NCI-H345 treated with DMSO at 0.1 percent for 48 hours (cell line): ENCODE results near the gene HOMEZ.
"Not testable (repeated sequence)": the region's sequence is repeated elsewhere in the genome, so short reads cannot be mapped to it uniquely, and the experiment has no call there.

Experiments
- DNase-seq: peaks from one replicate; lab custom pipeline; 2025; ENCODE audit not compliant: unreplicated experiment; lab: John Stamatoyannopoulos, UW

HOMEZ gene

DNA sequence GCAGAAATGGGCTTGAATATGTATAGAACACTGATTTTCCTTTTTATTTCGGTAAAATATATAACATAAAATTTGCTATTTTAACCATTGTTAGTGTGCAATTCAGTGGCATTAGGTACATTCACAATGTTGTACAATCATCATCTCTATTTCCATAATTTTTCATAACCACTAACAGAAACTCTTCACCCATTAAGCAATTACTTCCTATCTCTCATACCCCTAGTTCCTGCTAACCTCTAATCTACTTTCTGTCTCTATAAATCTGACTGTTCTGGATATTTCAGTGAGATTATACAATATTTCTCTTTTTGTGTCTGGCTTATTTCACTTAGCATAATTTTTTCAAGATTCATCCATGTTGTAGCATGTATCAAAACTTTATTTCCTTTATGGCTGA is 57.1 kb downstream of the HOMEZ start:
- DNase-seq = no peak

DNA sequence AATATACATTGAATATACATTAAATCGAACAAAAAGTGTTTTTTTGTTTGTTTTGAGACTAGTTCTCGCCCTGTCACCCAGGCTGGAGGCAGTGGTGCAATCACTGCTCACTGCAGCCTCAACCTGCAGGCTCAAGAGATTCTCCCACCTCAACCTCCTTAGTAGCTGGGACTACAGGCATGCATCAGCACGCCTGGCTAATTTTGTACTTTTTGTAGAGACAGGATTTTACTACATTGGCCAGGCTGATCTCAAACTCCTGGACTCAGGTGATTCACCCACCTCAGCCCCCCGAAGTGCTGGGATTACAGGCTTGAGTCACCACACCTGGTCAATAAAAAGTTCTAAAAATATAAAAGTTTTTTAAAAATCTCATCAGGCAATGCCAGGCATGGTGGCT is 58.4 kb downstream of the HOMEZ start:
- no peak for DNase-seq

DNA sequence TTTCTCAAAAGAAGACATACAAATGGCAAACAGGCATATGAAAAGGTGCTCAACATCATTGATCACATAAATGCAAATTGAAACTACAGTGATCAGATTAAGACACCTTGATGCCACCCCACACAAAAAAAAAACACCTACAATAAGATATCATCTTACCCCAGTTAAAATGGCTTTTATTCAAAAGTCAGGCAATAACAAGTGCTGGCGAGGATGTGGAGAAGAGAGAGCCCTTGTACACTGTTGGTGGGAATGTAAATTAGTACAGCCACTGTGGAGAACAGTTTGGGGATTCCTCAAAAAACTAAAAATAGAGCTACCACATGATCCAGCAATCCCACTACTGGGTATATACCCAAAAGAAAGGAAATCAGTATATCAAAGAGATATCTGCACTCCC is 61.0 kb downstream of the HOMEZ start:
- DNase-seq = not testable (repeated sequence)
